Measurements from ENCODE around the gene CLCN3.

Gene CLCN3

GRCh38 chr4:169604131-169604900, 16.1 kb upstream of the CLCN3 start:
- H3K36me3 ChIP-seq (ENCODE audit: insufficient read depth, low read depth, low read length): peaks cover 18% of the 10 kb centered on the region
- no peaks in the 10 kb centered on the region for H3K27me3 ChIP-seq (ENCODE audit: insufficient read depth, low read length)
- no peak overlapping the region for H3K27ac ChIP-seq (ENCODE audit: low read length)
- H3K4me1 ChIP-seq (ENCODE audit: insufficient read depth, low read length): no peaks in the 10 kb centered on the region
- H3K4me3 ChIP-seq (ENCODE audit: low read length): no peak overlapping the region
- no peak overlapping the region for H3K9ac ChIP-seq (ENCODE audit: low read depth, low read length)
- H3K9me3 ChIP-seq (ENCODE audit: insufficient read depth, low read depth, low read length): no peaks in the 10 kb centered on the region

GRCh38 chr4:169604903-169605331, 15.5 kb upstream of the CLCN3 start:
- Histone ChIP-seq H3K27me3 (ENCODE audit: insufficient read depth, low read length) (no peaks in the 10 kb centered on the region), H3K27ac (ENCODE audit: low read length) (no peak overlapping the region), H3K4me3 (ENCODE audit: low read length) (no peak overlapping the region), H3K4me1 (ENCODE audit: insufficient read depth, low read length) (no peaks in the 10 kb centered on the region), H3K36me3 (ENCODE audit: insufficient read depth, low read depth, low read length) (peaks cover 18% of the 10 kb centered on the region), H3K9me3 (ENCODE audit: insufficient read depth, low read depth, low read length) (no peaks in the 10 kb centered on the region), H3K9ac (ENCODE audit: low read depth, low read length) (no peak overlapping the region)

- Histone ChIP-seq H3K9ac (ENCODE audit: low read depth, low read length) (peak overlapping the region; percentile 91; the same call in 1 of the 2 replicates), H3K27ac (ENCODE audit: low read length) (no peak overlapping the region), H3K9me3 (ENCODE audit: insufficient read depth, low read depth, low read length) (no peaks in the 10 kb centered on the region), H3K36me3 (ENCODE audit: insufficient read depth, low read depth, low read length) (no peaks in the 10 kb centered on the region), H3K4me3 (ENCODE audit: low read length) (peak overlapping the region; percentile 92), H3K27me3 (ENCODE audit: insufficient read depth, low read length) (no peaks in the 10 kb centered on the region), H3K4me1 (ENCODE audit: insufficient read depth, low read length) (no peaks in the 10 kb centered on the region; the same call in 1 of the 2 replicates)
Measured at GRCh38 chr4:169611157-169611556, 9.2 kb upstream of the CLCN3 start.

GRCh38 chr4:169611991-169612870, 8.1 kb upstream of the CLCN3 start, which contains the start of gene NEK1:
TSS of gene NEK1 (minus strand) at chr4:169612583. CDS start at chr4:169602630, 9,953 bp downstream.
- Histone ChIP-seq H3K27ac (ENCODE audit: low read length) (peak within 1 kb of the TSS; percentile 55), H3K9me3 (ENCODE audit: insufficient read depth, low read depth, low read length) (no peaks in the 10 kb centered on the region), H3K27me3 (ENCODE audit: insufficient read depth, low read length) (no peaks in the 10 kb centered on the region), H3K4me1 (ENCODE audit: insufficient read depth, low read length) (no peaks in the 10 kb centered on the region; the same call in 1 of the 2 replicates), H3K4me3 (ENCODE audit: low read length) (peak within 1 kb of the TSS; percentile 92), H3K36me3 (ENCODE audit: insufficient read depth, low read depth, low read length) (no peaks in the 10 kb centered on the region), H3K9ac (ENCODE audit: low read depth, low read length) (peak within 1 kb of the TSS; percentile 91)

- H3K9me3 ChIP-seq (ENCODE audit: insufficient read depth, low read depth, low read length): no peaks in the 10 kb centered on the region
- no peaks in the 10 kb centered on the region for H3K27me3 ChIP-seq (ENCODE audit: insufficient read depth, low read length)
- H3K4me1 ChIP-seq (ENCODE audit: insufficient read depth, low read length): no peaks in the 10 kb centered on the region; the same call in 1 of the 2 replicates
- H3K36me3 ChIP-seq (ENCODE audit: insufficient read depth, low read depth, low read length): no peaks in the 10 kb centered on the region
- H3K4me3 ChIP-seq (ENCODE audit: low read length): peak overlapping the region; percentile 92
- H3K9ac ChIP-seq (ENCODE audit: low read depth, low read length): peak overlapping the region; percentile 78; the same call in 1 of the 2 replicates
- H3K27ac ChIP-seq (ENCODE audit: low read length): no peak overlapping the region
Measured at GRCh38 chr4:169612871-169613859, 7.2 kb upstream of the CLCN3 start.

- no peaks in the 10 kb centered on the region for H3K9me3 ChIP-seq (ENCODE audit: insufficient read depth, low read depth, low read length)
- no peak overlapping the region for H3K9ac ChIP-seq (ENCODE audit: low read depth, low read length)
- no peaks in the 10 kb centered on the region for H3K27me3 ChIP-seq (ENCODE audit: insufficient read depth, low read length)
- no peaks in the 10 kb centered on the region; the same call in 1 of the 2 replicates for H3K4me1 ChIP-seq (ENCODE audit: insufficient read depth, low read length)
- no peak overlapping the region for H3K4me3 ChIP-seq (ENCODE audit: low read length)
- H3K27ac ChIP-seq (ENCODE audit: low read length): no peak overlapping the region
- no peaks in the 10 kb centered on the region for H3K36me3 ChIP-seq (ENCODE audit: insufficient read depth, low read depth, low read length)
Measured at GRCh38 chr4:169615467-169616106, 4.8 kb upstream of the CLCN3 start.

GRCh38 chr4:169616846-169617245, 3.5 kb upstream of the CLCN3 start:
- Histone ChIP-seq H3K36me3 (ENCODE audit: insufficient read depth, low read depth, low read length) (no peaks in the 10 kb centered on the region), H3K4me3 (ENCODE audit: low read length) (no peak overlapping the region), H3K9me3 (ENCODE audit: insufficient read depth, low read depth, low read length) (no peaks in the 10 kb centered on the region), H3K27me3 (ENCODE audit: insufficient read depth, low read length) (no peaks in the 10 kb centered on the region), H3K9ac (ENCODE audit: low read depth, low read length) (no peak overlapping the region), H3K27ac (ENCODE audit: low read length) (no peak overlapping the region), H3K4me1 (ENCODE audit: insufficient read depth, low read length) (peaks cover 5% of the 10 kb centered on the region; the same call in 1 of the 2 replicates)

GRCh38 chr4:169617306-169617705, 3.1 kb upstream of the CLCN3 start:
- Histone ChIP-seq H3K4me3 (ENCODE audit: low read length) (no peak overlapping the region), H3K36me3 (ENCODE audit: insufficient read depth, low read depth, low read length) (no peaks in the 10 kb centered on the region), H3K9ac (ENCODE audit: low read depth, low read length) (no peak overlapping the region), H3K9me3 (ENCODE audit: insufficient read depth, low read depth, low read length) (no peaks in the 10 kb centered on the region), H3K27me3 (ENCODE audit: insufficient read depth, low read length) (no peaks in the 10 kb centered on the region), H3K27ac (ENCODE audit: low read length) (no peak overlapping the region), H3K4me1 (ENCODE audit: insufficient read depth, low read length) (peaks cover 7% of the 10 kb centered on the region; the same call in 1 of the 2 replicates)

GRCh38 chr4:169618286-169618685, 2.1 kb upstream of the CLCN3 start:
- H3K27ac ChIP-seq (ENCODE audit: low read length): no peak overlapping the region
- H3K27me3 ChIP-seq (ENCODE audit: insufficient read depth, low read length): no peaks in the 10 kb centered on the region
- no peak overlapping the region for H3K4me3 ChIP-seq (ENCODE audit: low read length)
- no peaks in the 10 kb centered on the region for H3K9me3 ChIP-seq (ENCODE audit: insufficient read depth, low read depth, low read length)
- no peak overlapping the region for H3K9ac ChIP-seq (ENCODE audit: low read depth, low read length)
- H3K36me3 ChIP-seq (ENCODE audit: insufficient read depth, low read depth, low read length): no peaks in the 10 kb centered on the region
- peaks cover 7% of the 10 kb centered on the region; the same call in 1 of the 2 replicates for H3K4me1 ChIP-seq (ENCODE audit: insufficient read depth, low read length)

- H3K9me3 ChIP-seq (ENCODE audit: insufficient read depth, low read depth, low read length): no peaks in the 10 kb centered on the region
- no peaks in the 10 kb centered on the region for H3K36me3 ChIP-seq (ENCODE audit: insufficient read depth, low read depth, low read length)
- H3K4me1 ChIP-seq (ENCODE audit: insufficient read depth, low read length): peaks cover 7% of the 10 kb centered on the region; the same call in 1 of the 2 replicates
- H3K27ac ChIP-seq (ENCODE audit: low read length): no peak overlapping the region
- H3K27me3 ChIP-seq (ENCODE audit: insufficient read depth, low read length): no peaks in the 10 kb centered on the region
- no peak overlapping the region for H3K9ac ChIP-seq (ENCODE audit: low read depth, low read length)
- peak overlapping the region; percentile 92; the same call in 1 of the 2 replicates for H3K4me3 ChIP-seq (ENCODE audit: low read length)
Measured at GRCh38 chr4:169618986-169619385, 1.4 kb upstream of the CLCN3 start.

Measured in iPS-20b (cell line).